Measurements from ENCODE around the gene SYNGR1. TPM values are rescaled to one million over a fixed set of nuclear protein-coding genes. Genes with fewer than 3 reads are reported as not detected.

The SYNGR1 gene
- total RNA-seq, 4 donors from 2014 or later: 13.3 to 35.5 (median 21.5) TPM

DNA sequence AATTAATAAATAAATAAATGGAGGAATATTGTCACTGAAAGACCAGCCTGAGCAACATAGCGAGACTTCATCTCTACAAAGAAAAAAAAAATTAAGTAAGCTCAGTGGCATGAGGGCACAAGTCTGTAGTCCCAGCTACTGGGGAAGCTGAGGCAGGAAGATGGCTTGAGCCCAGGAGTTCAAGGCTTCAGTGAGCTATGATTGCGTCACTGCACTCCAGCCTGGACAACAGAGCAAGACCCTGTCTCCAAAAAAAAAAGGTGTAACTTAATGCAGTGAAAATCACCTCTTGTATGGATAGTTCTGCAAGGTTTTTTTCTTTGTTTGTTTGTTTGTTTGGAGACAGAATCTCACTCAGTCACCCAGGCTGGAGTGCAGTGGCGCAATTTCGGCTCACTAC is 4.6 kb upstream of the SYNGR1 start:
- TF ChIP-seq CTCF (IDR thresholded peaks at IDR 0.05) (no peak), POLR2A (IDR thresholded peaks at IDR 0.05) (no peak)
- peaks cover 7 to 26% (median 11%) of the 10 kb centered on the region in 3 donors for H3K4me1 ChIP-seq
- WGBS, 2 donors: 88 to 92% methylated on average over 4 of the region's 4 CpGs
- no peak overlapping the region for H3K4me3 ChIP-seq
- no peak for DNase-seq
- intact Hi-C loops (cut with DNase I): loop anchor here (10.0 kb wide), 1 partner anchor 170 kb away; no protein-coding TSS in a partner anchor
- H3K9me3 ChIP-seq: no peaks in the 10 kb centered on the region
- no peak overlapping the region for H3K27ac ChIP-seq
- no peaks in the 10 kb centered on the region for H3K36me3 ChIP-seq
- no peaks in the 10 kb centered on the region for H3K27me3 ChIP-seq

- no peak for TF ChIP-seq POLR2A (IDR thresholded peaks at IDR 0.05)
- TF ChIP-seq CTCF (IDR thresholded peaks at IDR 0.05): no peak
- H3K4me1 ChIP-seq: peaks cover 21 to 55% (median 29%) of the 10 kb centered on the region in 3 donors
- WGBS, 2 donors: 1 to 15% methylated on average over 9 to 10 of the region's 11 CpGs
- no peak for DNase-seq
- H3K27me3 ChIP-seq: no peaks in the 10 kb centered on the region
- H3K27ac ChIP-seq: peak overlapping the region; percentile 82 to 92 (median 88)
- no peaks in the 10 kb centered on the region for H3K36me3 ChIP-seq
- peak overlapping the region; percentile 60 to 87 (median 84) for H3K4me3 ChIP-seq
- H3K9me3 ChIP-seq: no peaks in the 10 kb centered on the region
- intact Hi-C loops (cut with DNase I): loop anchor here (10.0 kb wide), 1 partner anchor 166 kb away; no protein-coding TSS in a partner anchor
Observed at GRCh38 chr22:39348909-39349505, 784 bp upstream of the SYNGR1 start.

DNA sequence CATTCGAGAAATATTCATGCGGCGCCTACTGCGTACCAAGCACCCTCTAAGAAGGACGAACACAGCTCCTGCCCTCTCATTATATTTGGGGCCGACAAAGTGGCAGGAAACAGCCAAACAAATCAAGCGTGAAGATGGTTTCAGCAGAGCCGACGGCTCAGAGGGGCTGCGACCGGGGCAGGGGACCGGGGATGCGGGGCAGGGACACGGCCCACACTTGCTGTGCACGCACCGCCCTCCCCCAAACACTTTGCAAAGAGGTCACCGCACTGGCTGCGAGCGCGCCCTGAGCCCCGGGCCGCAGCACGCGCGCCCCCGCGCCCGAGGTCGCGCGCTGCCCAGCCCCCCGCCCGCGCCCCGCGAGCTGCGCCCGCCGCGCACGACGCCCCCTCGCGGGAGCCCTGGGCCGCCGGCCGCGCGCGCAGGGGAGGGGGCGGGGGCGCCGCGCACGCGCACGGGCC is 255 bp upstream of the SYNGR1 start:
- WGBS, 2 donors: 1% methylated on average over 12 of the region's 57 CpGs; no CpG with 5 or more reads in 1 of the 2 donors
- DNase-seq: no peak
- TF ChIP-seq CTCF (IDR thresholded peaks at IDR 0.05): no peak
- no peak for TF ChIP-seq POLR2A (IDR thresholded peaks at IDR 0.05)

DNA sequence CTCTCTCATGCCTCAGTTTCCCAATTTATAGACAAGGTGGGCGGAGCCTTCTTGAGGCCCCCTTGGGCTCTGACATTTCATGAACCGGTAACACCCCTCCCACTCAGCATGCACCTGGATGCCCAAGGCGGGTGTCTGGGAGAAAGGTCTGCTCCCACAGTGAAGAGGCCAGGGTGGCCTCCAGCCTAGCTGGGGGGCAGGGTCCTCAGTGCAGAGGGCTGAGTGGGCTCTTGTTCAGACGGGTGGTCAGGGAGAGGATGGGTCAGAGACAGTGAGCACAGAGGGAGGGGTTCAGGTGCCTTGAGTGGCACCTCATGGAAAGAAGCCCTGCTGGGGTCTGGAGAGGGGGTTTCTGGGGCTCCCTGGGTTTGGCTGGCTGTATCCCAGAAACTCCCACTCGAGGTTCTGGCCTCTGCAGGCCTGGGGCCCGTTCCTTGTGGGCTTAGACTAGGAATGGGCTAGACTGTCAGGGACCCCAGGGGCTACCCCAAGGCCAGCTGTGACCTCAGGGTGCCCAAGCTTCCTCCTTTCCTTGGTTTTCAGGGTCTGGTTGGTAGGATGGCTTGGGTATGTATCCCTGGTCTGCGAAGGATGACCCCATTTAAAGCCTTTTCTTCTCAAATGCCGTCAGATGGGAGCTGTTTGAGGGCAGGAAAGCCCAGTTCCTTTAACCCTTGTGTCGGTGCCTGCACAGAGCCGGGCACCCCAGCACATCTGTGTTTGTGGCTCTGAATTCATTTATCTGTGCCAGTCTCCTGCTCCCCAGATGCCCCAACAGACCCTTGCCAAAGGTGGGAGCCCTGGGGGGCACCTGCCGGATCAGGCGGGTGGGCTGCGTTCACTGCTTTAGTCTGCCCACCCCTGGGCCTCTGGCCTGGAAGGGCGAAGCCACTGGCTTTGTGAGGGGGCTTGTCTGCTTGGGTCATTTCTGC is 1.2 kb downstream of the SYNGR1 start:
- Histone ChIP-seq H3K27me3 (no peaks in the 10 kb centered on the region), H3K9me3 (no peaks in the 10 kb centered on the region), H3K4me1 (peaks cover 21 to 73% (median 29%) of the 10 kb centered on the region in 3 donors), H3K4me3 (peak overlapping the region; percentile 60 to 87 (median 84)), H3K36me3 (no peaks in the 10 kb centered on the region), H3K27ac (peak overlapping the region; percentile 82 to 96 (median 90))
- DNase-seq: no peak
- TF ChIP-seq POLR2A (IDR thresholded peaks at IDR 0.05) (no peak), CTCF (IDR thresholded peaks at IDR 0.05) (no peak)
- intact Hi-C loops (cut with DNase I): no loop called here
- WGBS, 2 donors: 42 to 46% methylated on average over 3 to 4 of the region's 14 CpGs

More for the DNA sequence above, 255 bp upstream of the SYNGR1 start:
- peaks cover 21 to 58% (median 29%) of the 10 kb centered on the region in 3 donors for H3K4me1 ChIP-seq
- intact Hi-C loops (cut with DNase I): loop anchor here (10.0 kb wide), 1 partner anchor 165 kb away; no protein-coding TSS in a partner anchor
- H3K36me3 ChIP-seq: no peaks in the 10 kb centered on the region
- no peaks in the 10 kb centered on the region for H3K27me3 ChIP-seq
- H3K9me3 ChIP-seq: no peaks in the 10 kb centered on the region
- peak overlapping the region; percentile 82 to 96 (median 90) for H3K27ac ChIP-seq
- peak overlapping the region; percentile 60 to 87 (median 84) for H3K4me3 ChIP-seq

All from esophagus squamous epithelium (tissue), 5 donors.